Measurements from ENCODE around the gene COX19.

DNA sequence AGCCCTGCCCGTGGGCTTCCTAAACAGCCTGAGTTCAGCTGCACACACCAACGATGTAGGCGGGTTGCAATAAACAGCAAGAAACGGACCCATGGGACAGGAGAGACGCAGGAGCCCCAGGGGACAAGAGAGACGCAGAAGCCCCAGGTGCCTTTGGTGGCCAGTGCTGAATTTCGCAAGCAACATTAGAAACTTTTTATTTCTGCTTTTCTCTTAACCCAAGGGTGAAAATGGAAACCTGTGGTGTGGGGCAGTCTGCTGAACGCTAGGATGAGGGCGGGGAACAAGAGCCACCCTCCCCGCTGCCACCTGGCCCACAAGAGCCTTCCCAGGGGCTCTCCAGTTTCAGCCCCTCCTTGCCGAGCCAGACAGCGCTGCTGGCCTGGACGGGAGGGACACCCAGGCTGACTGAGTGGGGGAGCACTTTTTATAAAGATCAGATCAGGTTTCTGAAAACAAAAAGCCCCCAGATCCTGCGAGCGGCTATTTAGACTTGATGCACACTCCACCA lies 49.0 kb upstream of the COX19 start:
- TF ChIP-seq POLR2AphosphoS5 (IDR thresholded peaks at IDR 0.05; ENCODE audit: borderline replicate concordance, low read depth, low read length) (no peak), EZH2 (IDR thresholded peaks at IDR 0.05) (no peak), FOXP2 (optimal IDR thresholded peaks at IDR 0.05; ENCODE audit: control extremely low read depth, extremely low read length, insufficient read depth) (no peak)
